ENCODE results near the gene NLRP12. TPM values are rescaled to one million over a fixed set of nuclear protein-coding genes. Genes with fewer than 3 reads are reported as not detected.

NLRP12 gene
- total and polyA plus RNA-seq, 2 donors (not counting 1 experiment from before 2014, with no cell fraction given) = not detected

GRCh38 chr19:53809518-53810186, 14.5 kb downstream of the NLRP12 start:
- H3K79me2 ChIP-seq (ENCODE audit: control insufficient read depth, insufficient read depth, low read length) = no peaks in the 10 kb centered on the region
- no peaks in the 10 kb centered on the region for H3K4me1 ChIP-seq (ENCODE audit: control insufficient read depth, extremely low read depth, insufficient read depth, low read length)
- no peaks in the 10 kb centered on the region for H4K20me1 ChIP-seq (ENCODE audit: control insufficient read depth, extremely low read depth, insufficient read depth, low read length)
- H3K27ac ChIP-seq (ENCODE audit: insufficient read depth, low read length) = no peak overlapping the region
- H3K4me3 ChIP-seq (replicated peaks in 1 of 4; ENCODE audit: control extremely low read depth in 1 of 4, insufficient read depth in 1 of 4, low read depth in 3 of 4, low read length in 4 of 4) = no peak overlapping the region
- no peaks in the 10 kb centered on the region for H3K27me3 ChIP-seq (ENCODE audit: control insufficient read depth, insufficient read depth, low read length)
- no peak overlapping the region for H3K4me2 ChIP-seq (ENCODE audit: extremely low read depth, insufficient read depth, low read length)
- no peak overlapping the region for H3K9ac ChIP-seq (ENCODE audit: insufficient read depth, low read length)
- no peaks in the 10 kb centered on the region for H3K9me3 ChIP-seq (ENCODE audit: control insufficient read depth, insufficient read depth, low read depth, low read length)
- no peak overlapping the region for H2AFZ ChIP-seq (ENCODE audit: low read length)
- DNase-seq (ENCODE audit: low read depth in 2 of 2) = no peak
- no peaks in the 10 kb centered on the region for H3K36me3 ChIP-seq (ENCODE audit: control insufficient read depth, insufficient read depth, low read length)
- TF ChIP-seq, protein P1, sequence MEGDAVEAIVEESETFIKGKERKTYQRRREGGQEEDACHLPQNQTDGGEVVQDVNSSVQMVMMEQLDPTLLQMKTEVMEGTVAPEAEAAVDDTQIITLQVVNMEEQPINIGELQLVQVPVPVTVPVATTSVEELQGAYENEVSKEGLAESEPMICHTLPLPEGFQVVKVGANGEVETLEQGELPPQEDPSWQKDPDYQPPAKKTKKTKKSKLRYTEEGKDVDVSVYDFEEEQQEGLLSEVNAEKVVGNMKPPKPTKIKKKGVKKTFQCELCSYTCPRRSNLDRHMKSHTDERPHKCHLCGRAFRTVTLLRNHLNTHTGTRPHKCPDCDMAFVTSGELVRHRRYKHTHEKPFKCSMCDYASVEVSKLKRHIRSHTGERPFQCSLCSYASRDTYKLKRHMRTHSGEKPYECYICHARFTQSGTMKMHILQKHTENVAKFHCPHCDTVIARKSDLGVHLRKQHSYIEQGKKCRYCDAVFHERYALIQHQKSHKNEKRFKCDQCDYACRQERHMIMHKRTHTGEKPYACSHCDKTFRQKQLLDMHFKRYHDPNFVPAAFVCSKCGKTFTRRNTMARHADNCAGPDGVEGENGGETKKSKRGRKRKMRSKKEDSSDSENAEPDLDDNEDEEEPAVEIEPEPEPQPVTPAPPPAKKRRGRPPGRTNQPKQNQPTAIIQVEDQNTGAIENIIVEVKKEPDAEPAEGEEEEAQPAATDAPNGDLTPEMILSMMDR (conservative IDR thresholded peaks at IDR 0.05 in 1 of 2, IDR thresholded peaks at IDR 0.05 in 1 of 2; ENCODE audit: low read depth in 1 of 2, low read length in 2 of 2) = no peak
- TF ChIP-seq EZH2 (IDR thresholded peaks at IDR 0.05; ENCODE audit: low read length, missing control alignments) = no peak

GRCh38 chr19:53808710-53809125, 15.4 kb downstream of the NLRP12 start:
- Histone ChIP-seq H4K20me1 (ENCODE audit: control insufficient read depth, extremely low read depth, insufficient read depth, low read length) (no peaks in the 10 kb centered on the region), H3K4me2 (ENCODE audit: extremely low read depth, insufficient read depth, low read length) (no peak overlapping the region), H3K79me2 (ENCODE audit: control insufficient read depth, insufficient read depth, low read length) (no peaks in the 10 kb centered on the region), H3K27me3 (ENCODE audit: control insufficient read depth, insufficient read depth, low read length) (no peaks in the 10 kb centered on the region), H3K36me3 (ENCODE audit: control insufficient read depth, insufficient read depth, low read length) (no peaks in the 10 kb centered on the region), H3K27ac (ENCODE audit: insufficient read depth, low read length) (no peak overlapping the region), H3K4me3 (replicated peaks in 1 of 4; ENCODE audit: control extremely low read depth in 1 of 4, insufficient read depth in 1 of 4, low read depth in 3 of 4, low read length in 4 of 4) (no peak overlapping the region), H3K9ac (ENCODE audit: insufficient read depth, low read length) (no peak overlapping the region), H3K4me1 (ENCODE audit: control insufficient read depth, extremely low read depth, insufficient read depth, low read length) (no peaks in the 10 kb centered on the region), H3K9me3 (ENCODE audit: control insufficient read depth, insufficient read depth, low read depth, low read length) (no peaks in the 10 kb centered on the region), H2AFZ (ENCODE audit: low read length) (no peak overlapping the region)
- peak; percentile 39 to 54 for DNase-seq (ENCODE audit: low read depth in 2 of 2)
- TF ChIP-seq, protein P1 (conservative IDR thresholded peaks at IDR 0.05 in 1 of 2, IDR thresholded peaks at IDR 0.05 in 1 of 2; ENCODE audit: low read depth in 1 of 2, low read length in 2 of 2) = peak; percentile 62 to 70
- TF ChIP-seq EZH2 (IDR thresholded peaks at IDR 0.05; ENCODE audit: low read length, missing control alignments) = no peak

GRCh38 chr19:53801257-53801656, 22.9 kb downstream of the NLRP12 start:
- Histone ChIP-seq H2AFZ (ENCODE audit: low read length) (no peak overlapping the region), H3K4me1 (ENCODE audit: control insufficient read depth, extremely low read depth, insufficient read depth, low read length) (no peaks in the 10 kb centered on the region), H3K79me2 (ENCODE audit: control insufficient read depth, insufficient read depth, low read length) (no peaks in the 10 kb centered on the region), H3K27me3 (ENCODE audit: control insufficient read depth, insufficient read depth, low read length) (no peaks in the 10 kb centered on the region), H3K9me3 (ENCODE audit: control insufficient read depth, insufficient read depth, low read depth, low read length) (no peaks in the 10 kb centered on the region), H3K36me3 (ENCODE audit: control insufficient read depth, insufficient read depth, low read length) (no peaks in the 10 kb centered on the region), H3K4me2 (ENCODE audit: extremely low read depth, insufficient read depth, low read length) (no peak overlapping the region), H3K4me3 (replicated peaks in 1 of 4; ENCODE audit: control extremely low read depth in 1 of 4, insufficient read depth in 1 of 4, low read depth in 3 of 4, low read length in 4 of 4) (no peak overlapping the region), H3K27ac (ENCODE audit: insufficient read depth, low read length) (no peak overlapping the region), H4K20me1 (ENCODE audit: control insufficient read depth, extremely low read depth, insufficient read depth, low read length) (no peaks in the 10 kb centered on the region), H3K9ac (ENCODE audit: insufficient read depth, low read length) (no peak overlapping the region)
- TF ChIP-seq, protein P1 (conservative IDR thresholded peaks at IDR 0.05 in 1 of 2, IDR thresholded peaks at IDR 0.05 in 1 of 2; ENCODE audit: low read depth in 1 of 2, low read length in 2 of 2) = no peak
- no peak for TF ChIP-seq EZH2 (IDR thresholded peaks at IDR 0.05; ENCODE audit: low read length, missing control alignments)
- DNase-seq (ENCODE audit: low read depth in 2 of 2) = no peak
